SK-N-SH (cell line): ENCODE data around the gene HSD11B2.

Experiments used
- EZH2phosphoT487 ChIP-seq: fragments of 200-600 bp; sonication (generic); IDR thresholded peaks from 2 replicates; pipeline ENCODE4 v1.6.1; 2017; ENCODE audit warnings: low read depth, mixed run types, mild to moderate bottlenecking, antibody characterized with exemption, moderate library complexity, borderline replicate concordance
- POLR2AphosphoS5 ChIP-seq: IDR thresholded peaks from 2 replicates; pipeline ENCODE4 v1.6.1; 2012; ENCODE audit warnings: low read depth, low read length
- REST ChIP-seq: IDR thresholded peaks from 2 replicates; pipeline ENCODE4 v1.6.1; 2012; ENCODE audit warnings: mild to moderate bottlenecking, low read depth, low read length, moderate library complexity
- TF ChIP-seq, protein P1 (sequence below): fragments of 200-600 bp; sonication (generic); IDR thresholded peaks from 2 replicates; pipeline ENCODE4 v1.6.1; 2017; ENCODE audit warnings: antibody characterized with exemption, mild to moderate bottlenecking, moderate library complexity

DNA sequence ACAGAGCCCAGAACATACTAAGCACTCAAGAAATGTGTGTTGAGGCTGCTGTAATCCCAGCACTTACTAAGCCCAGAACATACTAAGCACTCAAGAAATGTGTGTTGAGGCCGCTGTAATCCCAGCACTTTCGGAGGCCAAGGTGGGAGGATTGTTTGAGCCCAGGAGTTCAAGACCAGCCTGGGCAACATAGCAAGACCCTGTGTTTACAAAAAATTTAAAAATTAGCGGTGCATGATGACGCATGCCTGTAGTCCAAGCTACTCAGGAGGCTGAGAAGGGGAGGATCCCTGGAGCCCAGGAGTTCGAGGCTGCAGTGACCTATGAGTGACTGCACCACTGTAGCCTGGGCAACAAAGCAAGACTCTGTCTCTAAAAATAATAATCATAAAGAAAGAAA is 7.9 kb upstream of the HSD11B2 start:
- TF ChIP-seq, protein P1, sequence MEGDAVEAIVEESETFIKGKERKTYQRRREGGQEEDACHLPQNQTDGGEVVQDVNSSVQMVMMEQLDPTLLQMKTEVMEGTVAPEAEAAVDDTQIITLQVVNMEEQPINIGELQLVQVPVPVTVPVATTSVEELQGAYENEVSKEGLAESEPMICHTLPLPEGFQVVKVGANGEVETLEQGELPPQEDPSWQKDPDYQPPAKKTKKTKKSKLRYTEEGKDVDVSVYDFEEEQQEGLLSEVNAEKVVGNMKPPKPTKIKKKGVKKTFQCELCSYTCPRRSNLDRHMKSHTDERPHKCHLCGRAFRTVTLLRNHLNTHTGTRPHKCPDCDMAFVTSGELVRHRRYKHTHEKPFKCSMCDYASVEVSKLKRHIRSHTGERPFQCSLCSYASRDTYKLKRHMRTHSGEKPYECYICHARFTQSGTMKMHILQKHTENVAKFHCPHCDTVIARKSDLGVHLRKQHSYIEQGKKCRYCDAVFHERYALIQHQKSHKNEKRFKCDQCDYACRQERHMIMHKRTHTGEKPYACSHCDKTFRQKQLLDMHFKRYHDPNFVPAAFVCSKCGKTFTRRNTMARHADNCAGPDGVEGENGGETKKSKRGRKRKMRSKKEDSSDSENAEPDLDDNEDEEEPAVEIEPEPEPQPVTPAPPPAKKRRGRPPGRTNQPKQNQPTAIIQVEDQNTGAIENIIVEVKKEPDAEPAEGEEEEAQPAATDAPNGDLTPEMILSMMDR = no peak
- TF ChIP-seq REST (no peak), POLR2AphosphoS5 (no peak), EZH2phosphoT487 (no peak)
